ENCODE data around the gene CD83. TPM values are rescaled to one million over a fixed set of nuclear protein-coding genes. Genes with fewer than 3 reads are reported as not detected.

CD83 gene
- total RNA-seq, 2 donors from 2014 or later: 2.3 to 3.2 TPM

DNA sequence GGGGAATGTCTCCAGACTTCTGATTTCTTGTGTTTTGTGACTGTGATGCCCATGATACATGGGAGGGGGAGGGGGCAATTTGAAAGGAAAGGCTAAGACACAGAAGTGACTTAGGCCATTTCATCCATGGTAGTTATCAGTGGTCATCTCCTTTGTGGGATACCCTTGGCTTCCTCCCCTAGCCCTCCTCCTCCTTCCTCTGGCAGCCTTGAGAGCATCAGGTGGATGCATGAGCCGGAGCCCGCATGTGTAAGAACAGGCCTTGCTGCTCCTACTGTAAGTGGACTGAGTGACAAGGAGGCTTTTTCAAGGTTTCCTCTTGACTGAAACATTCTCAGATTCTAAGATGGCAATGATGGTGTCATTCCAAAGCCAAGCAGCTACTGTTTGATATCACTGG lies 874 bp downstream of the CD83 start:
- DNase-seq: no peak
- intact Hi-C loops (cut with DNase I): no loop called here
- no peak for ATAC-seq

DNA sequence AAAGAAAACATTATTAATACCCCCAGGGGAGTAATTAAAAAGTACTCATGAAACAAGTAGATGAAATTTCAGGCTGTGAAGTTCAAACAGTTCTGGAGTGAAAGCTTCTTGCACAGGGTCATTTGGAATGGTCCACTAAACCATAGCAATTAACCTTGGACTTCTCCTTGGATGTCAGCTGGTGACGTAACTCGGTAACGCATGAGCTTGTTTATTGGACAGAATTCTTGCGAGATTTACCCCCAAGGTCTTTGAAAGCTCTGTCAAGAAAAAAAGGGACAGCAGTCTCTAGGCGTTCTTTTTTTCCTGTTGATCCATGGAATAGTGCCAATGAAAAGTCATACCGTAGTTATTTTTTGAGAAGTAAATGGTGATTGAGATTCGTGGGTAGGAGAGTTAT lies 2.2 kb downstream of the CD83 start:
- intact Hi-C loops (cut with DNase I): loop anchor here in 1 of 2 donors (10.0 kb wide), 1 partner anchor 1505 kb away; no protein-coding TSS in a partner anchor
- DNase-seq (no peak), ATAC-seq (no peak)

GRCh38 chr6:14120546-14120945 lies 3.0 kb downstream of the CD83 start:
- DNase-seq: no peak
- intact Hi-C loops (cut with DNase I): loop anchor here in 1 of 2 donors (10.0 kb wide), 1 partner anchor 1504 kb away; no protein-coding TSS in a partner anchor
- no peak for ATAC-seq

DNA sequence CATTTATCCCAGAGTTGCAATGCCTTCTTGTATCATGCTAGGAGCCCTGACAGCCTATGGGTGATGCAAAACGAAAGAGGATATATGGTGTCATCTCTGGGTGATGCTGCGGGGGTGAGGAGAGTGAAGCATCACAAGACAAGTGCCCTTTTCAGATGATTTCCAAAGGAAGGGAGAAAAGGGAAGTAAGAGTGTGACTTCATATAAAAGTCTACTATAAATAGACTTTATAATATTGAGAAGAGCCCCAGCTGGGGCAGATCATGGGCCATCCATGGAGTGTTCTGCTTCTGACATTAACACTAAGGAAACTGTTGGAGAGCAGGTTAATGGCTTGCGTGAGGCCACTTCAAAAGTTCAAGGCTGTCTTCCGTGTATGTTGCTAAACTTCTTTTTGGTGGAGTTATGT lies 4.4 kb downstream of the CD83 start:
- DNase-seq (no peak), ATAC-seq (peak; percentile 10 to 36)
- intact Hi-C loops (cut with DNase I): loop anchor here in 1 of 2 donors (10.0 kb wide), 1 partner anchor 1503 kb away; no protein-coding TSS in a partner anchor

GRCh38 chr6:14123386-14124111 lies 6.0 kb downstream of the CD83 start:
- intact Hi-C loops (cut with DNase I): loop anchor here in 1 of 2 donors (10.0 kb wide), 1 partner anchor 1501 kb away; no protein-coding TSS in a partner anchor
- peak; percentile 54 to 69 for ATAC-seq

DNA sequence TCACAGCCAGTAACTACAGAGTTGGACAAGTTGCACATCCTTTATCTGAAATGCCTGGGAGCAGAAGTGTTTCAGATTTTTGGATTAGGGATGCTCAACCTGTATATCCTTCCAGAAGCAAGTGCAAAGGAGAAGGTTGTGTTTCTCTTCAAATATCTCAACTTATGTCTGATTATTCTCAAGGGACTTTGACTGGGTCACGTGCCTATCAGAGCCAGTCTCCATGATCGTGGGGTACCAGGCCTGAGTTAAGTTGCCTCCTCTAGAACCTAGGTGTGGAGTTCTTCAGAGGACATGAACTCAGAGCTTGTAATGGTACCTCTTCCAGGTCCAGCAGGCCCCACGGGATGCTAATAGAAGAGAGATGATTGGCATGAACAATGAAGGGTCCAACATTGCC lies 7.8 kb downstream of the CD83 start:
- intact Hi-C loops (cut with DNase I): loop anchor here (5.0 to 10.0 kb wide), 2 partner anchors 1497 to 1499 kb away; no protein-coding TSS in a partner anchor
- no peak for ATAC-seq
- no peak for DNase-seq

More at GRCh38 chr6:14123386-14124111, 6.0 kb downstream of the CD83 start:
- DNase-seq: no peak

- intact Hi-C loops (cut with DNase I): loop anchor here (5.0 to 10.0 kb wide), 2 partner anchors 1496 to 1499 kb away; no protein-coding TSS in a partner anchor
- no peak for DNase-seq
- ATAC-seq: peak in 1 of 2 donors; percentile 69
These were observed 8.6 kb downstream of the CD83 start for GRCh38 chr6:14126191-14126590.

DNA sequence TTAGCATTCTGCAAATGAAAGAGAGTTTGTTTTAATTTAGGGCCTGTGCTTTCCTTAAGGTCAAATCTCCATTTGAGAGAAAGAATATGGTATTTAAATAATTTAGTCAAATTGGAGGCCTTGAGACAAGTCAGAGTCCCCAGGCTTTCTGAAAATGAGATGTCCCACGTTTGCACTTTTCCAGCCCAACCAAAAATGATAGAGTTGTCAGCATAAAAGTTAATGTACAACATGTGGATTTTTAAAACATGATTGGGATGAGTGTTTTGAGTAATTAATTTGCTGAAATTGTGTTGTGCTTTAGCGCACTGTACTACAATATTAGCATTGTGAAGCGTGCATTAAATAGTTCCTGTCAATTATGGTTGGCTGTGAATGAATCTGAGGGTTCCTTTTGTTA lies 10.0 kb downstream of the CD83 start:
- intact Hi-C loops (cut with DNase I): loop anchor here (5.0 to 10.0 kb wide), 2 partner anchors 1495 to 1497 kb away; no protein-coding TSS in a partner anchor
- DNase-seq: no peak
- no peak for ATAC-seq

DNA sequence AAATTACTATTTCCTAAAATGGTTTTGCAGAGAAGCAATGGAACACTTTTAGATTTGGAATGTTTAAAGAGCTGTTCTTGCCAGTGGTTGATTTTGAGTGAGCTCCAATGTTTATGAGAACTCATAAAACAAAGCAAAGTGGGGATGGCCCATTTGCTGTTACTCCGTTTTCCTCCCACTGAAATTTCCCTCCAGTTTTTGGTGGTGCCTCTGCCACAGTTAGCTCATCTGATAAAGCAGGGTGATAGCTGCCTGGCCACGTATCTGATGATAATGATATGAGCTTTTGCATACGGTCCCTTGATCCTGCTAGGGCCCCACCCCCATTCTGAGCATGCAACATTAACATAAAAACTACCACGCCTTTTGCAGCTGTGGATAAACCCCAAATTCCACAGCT lies 10.4 kb downstream of the CD83 start:
- intact Hi-C loops (cut with DNase I): loop anchor here (5.0 to 10.0 kb wide), 2 partner anchors 1494 to 1497 kb away; no protein-coding TSS in a partner anchor
- no peak for DNase-seq
- no peak for ATAC-seq

GRCh38 chr6:14128746-14129145 lies 11.2 kb downstream of the CD83 start:
- no peak for DNase-seq
- no peak for ATAC-seq
- intact Hi-C loops (cut with DNase I): loop anchor here (5.0 to 10.0 kb wide), 2 partner anchors 1494 to 1496 kb away; no protein-coding TSS in a partner anchor

- DNase-seq (peak; percentile 46), ATAC-seq (peak; percentile 88 to 95)
- intact Hi-C loops (cut with DNase I): loop anchor here (5.0 to 10.0 kb wide), 2 partner anchors 1493 to 1495 kb away; no protein-coding TSS in a partner anchor
These were observed 12.0 kb downstream of the CD83 start for GRCh38 chr6:14129575-14129974.

DNA sequence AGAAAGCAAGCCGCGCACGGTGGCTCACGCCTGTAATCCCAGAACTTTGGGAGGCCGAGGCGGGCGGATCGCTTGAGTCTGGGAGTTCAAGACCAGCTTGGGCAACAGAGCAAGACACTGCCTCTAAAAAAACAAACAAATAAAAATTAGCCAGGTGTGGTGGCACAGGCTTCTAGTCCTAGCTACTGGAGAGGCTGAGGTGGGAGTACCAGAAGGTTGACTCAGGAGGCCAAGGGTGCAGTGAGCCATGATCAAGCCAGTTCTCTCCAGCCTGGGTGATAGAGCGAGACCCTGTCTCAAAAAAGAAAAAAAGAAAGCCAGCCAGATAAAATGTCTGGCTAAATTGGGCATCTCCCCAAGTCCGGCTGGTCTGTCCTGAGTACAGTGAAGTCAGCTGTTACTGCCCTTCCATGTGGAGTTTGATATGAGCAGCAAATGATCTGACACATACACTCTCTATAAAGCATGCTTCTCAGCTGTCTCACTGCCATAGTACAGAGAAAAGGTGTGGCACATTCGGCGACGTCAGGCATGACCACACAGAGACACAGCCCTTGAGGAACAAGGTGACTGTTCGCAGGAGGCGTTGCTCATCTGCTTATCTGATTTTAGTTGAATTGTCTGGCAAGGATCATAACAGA lies 13.0 kb downstream of the CD83 start:
- ATAC-seq (no peak), DNase-seq (no peak)
- intact Hi-C loops (cut with DNase I): no loop called here

- no peak for ATAC-seq
- intact Hi-C loops (cut with DNase I): no loop called here
- no peak for DNase-seq
These were observed 14.0 kb downstream of the CD83 start for GRCh38 chr6:14131579-14131978.

DNA sequence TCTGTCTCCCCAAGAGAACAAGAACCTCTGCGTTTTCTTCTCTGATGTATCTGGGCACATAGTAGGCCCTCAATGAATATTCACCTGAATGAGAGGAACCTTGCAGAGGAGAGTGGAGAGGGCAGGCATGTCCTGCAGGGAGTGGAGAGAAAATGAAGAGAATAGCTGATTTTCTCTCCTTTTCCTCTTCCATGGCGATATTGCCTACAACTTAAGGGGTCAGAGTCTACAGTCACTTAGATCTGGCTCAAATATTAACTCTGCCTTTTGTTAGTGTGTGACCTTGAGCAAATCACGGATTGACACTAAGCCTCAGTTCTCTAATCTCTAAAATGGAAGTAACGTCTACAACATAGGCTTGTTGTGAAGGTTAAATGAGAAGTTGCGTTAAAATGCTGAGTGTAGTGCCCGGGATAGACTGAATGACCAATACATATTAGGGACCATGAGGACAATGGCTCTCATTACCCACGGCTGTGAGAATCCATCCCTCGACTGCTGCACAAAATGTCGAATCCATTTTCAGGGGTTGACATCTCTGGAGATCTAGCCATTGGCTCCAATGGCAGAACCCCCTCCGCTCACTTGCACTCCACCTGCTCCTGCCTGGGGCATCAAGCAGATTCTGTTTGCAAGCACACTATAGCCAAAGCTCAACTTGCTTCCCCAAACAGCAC lies 14.8 kb downstream of the CD83 start:
- DNase-seq: no peak
- intact Hi-C loops (cut with DNase I): no loop called here
- ATAC-seq: no peak

GRCh38 chr6:14132921-14133275 lies 15.3 kb downstream of the CD83 start:
- DNase-seq (no peak), ATAC-seq (no peak)
- intact Hi-C loops (cut with DNase I): no loop called here

GRCh38 chr6:14134211-14134910 lies 16.8 kb downstream of the CD83 start:
- ATAC-seq: no peak
- intact Hi-C loops (cut with DNase I): no loop called here
- no peak for DNase-seq

- intact Hi-C loops (cut with DNase I): no loop called here
These were observed 18.4 kb downstream of the CD83 start for GRCh38 chr6:14135893-14136539.

GRCh38 chr6:14138701-14139215 lies 21.2 kb downstream of the CD83 start:
- no peak for DNase-seq
- no peak for ATAC-seq
- intact Hi-C loops (cut with DNase I): no loop called here

More at GRCh38 chr6:14135893-14136539, 18.4 kb downstream of the CD83 start:
- ATAC-seq: no peak
- no peak for DNase-seq

Data from left cardiac atrium (tissue), 4 donors.